B cell (primary cell): ENCODE measurements around the gene LPCAT1. TPM values are rescaled to one million over a fixed set of nuclear protein-coding genes. Genes with fewer than 3 reads are reported as not detected.

Experiments
- ATAC-seq: fragments of 200-7000 bp; cut with Tn5 transposase; one replicate; pipeline ENCODE4 v1.10.0; 2021; ENCODE audit warnings: low read depth, mild to moderate bottlenecking, moderate number of reproducible peaks, moderate library complexity
- CTCF ChIA-PET: fragments of 350-600 bp; sonication (Branson Sonifier 250); formaldehyde crosslinking; loops from one replicate; lab custom pipeline; 2021; ENCODE audit warnings: antibody characterized with exemption, inconsistent platforms; lab: Charles Lee
- POLR2A ChIA-PET: fragments of 350-600 bp; sonication (Branson Sonifier 250); formaldehyde crosslinking; loops from one replicate; lab custom pipeline; 2021; ENCODE audit warnings: antibody characterized with exemption; lab: Charles Lee
- DNase-seq: peaks from one replicate; pipeline ENCODE4 v3.0.0; 2013
- H2AFZ ChIP-seq: 2 replicates; pipeline ENCODE4 v1.6.1; 2012; ENCODE audit warnings: mild to moderate bottlenecking, low read depth, low read length; ENCODE audit not compliant: insufficient read depth, poor library complexity, severe bottlenecking
- H3K27ac ChIP-seq, 2 donors: 1 replicate in 1 of 2; 2 replicates in 1 of 2; pipeline ENCODE4 v1.5.1; 2012 to 2013; ENCODE audit warnings: low read length in 2 of 2, mild to moderate bottlenecking in 2 of 2, moderate library complexity in 1 of 2
- H3K27me3 ChIP-seq, 4 experiments: fragments of 200-600 bp in 1 of 4; sonication (generic) in 1 of 4; replicated peaks in 1 of 4; 1 replicate in 2 of 4; 2 replicates in 2 of 4; pipeline versions ENCODE4 v1.6.1 to v1.7.0; 2013 to 2016; ENCODE audit warnings: low read length in 3 of 4, mild to moderate bottlenecking in 2 of 4, mixed read lengths in 1 of 4, moderate library complexity in 1 of 4; ENCODE audit not compliant: insufficient read depth in 4 of 4, control insufficient read depth in 3 of 4; ENCODE audit errors: control extremely low read depth in 1 of 4
- H3K36me3 ChIP-seq, 2 experiments: replicated peaks in 1 of 2; 1 replicate in 1 of 2; 2 replicates in 1 of 2; pipeline versions ENCODE4 v1.6.1 to v1.7.1; 2013; ENCODE audit warnings: low read length in 1 of 2; ENCODE audit not compliant: insufficient read depth in 2 of 2, control insufficient read depth in 1 of 2; ENCODE audit errors: control extremely low read depth in 1 of 2, extremely low read depth in 1 of 2
- H3K4me1 ChIP-seq, 2 donors: fragments of 200-600 bp in 1 of 2; sonication (generic) in 1 of 2; 1 replicate in 1 of 2; 2 replicates in 1 of 2; pipeline versions ENCODE4 v1.5.1 to v1.6.1; 2013 to 2017; ENCODE audit warnings: low read length in 2 of 2; ENCODE audit not compliant: control insufficient read depth in 2 of 2, insufficient read depth in 2 of 2
- H3K4me2 ChIP-seq: replicated peaks from 2 replicates; pipeline ENCODE3; 2012; ENCODE audit warnings: mild to moderate bottlenecking, low read depth, low read length; ENCODE audit not compliant: poor library complexity, severe bottlenecking
- H3K4me3 ChIP-seq, 5 experiments: fragments of 200-600 bp in 1 of 5; sonication (generic) in 1 of 5; 1 replicate in 3 of 5; 2 replicates in 2 of 5; pipeline versions ENCODE4 v1.5.1 to v1.7.0; 2011 to 2016; ENCODE audit warnings: low read length in 4 of 5, mild to moderate bottlenecking in 4 of 5, low read depth in 2 of 5, control low read depth in 1 of 5, moderate library complexity in 1 of 5; ENCODE audit not compliant: insufficient read depth in 1 of 5; ENCODE audit errors: control extremely low read depth in 1 of 5, extremely low read depth in 1 of 5
- H3K79me2 ChIP-seq: fragments of 200-600 bp; sonication (generic); one replicate; pipeline ENCODE4 v1.6.0; 2016; ENCODE audit warnings: low read length; ENCODE audit not compliant: control insufficient read depth, insufficient read depth
- H3K9ac ChIP-seq: fragments of 200-600 bp; sonication (generic); 2 replicates; pipeline ENCODE4 v1.6.1; 2017; ENCODE audit warnings: mild to moderate bottlenecking, low read length, moderate library complexity
- H3K9me3 ChIP-seq, 3 donors: one replicate each; pipeline versions ENCODE4 v1.6.1 to v1.7.1; 2013; ENCODE audit warnings: low read length in 2 of 3; ENCODE audit not compliant: control insufficient read depth in 2 of 3, insufficient read depth in 1 of 3; ENCODE audit errors: control extremely low read depth in 1 of 3
- H4K20me1 ChIP-seq: 2 replicates; pipeline ENCODE4 v1.6.0; 2012; ENCODE audit warnings: mild to moderate bottlenecking, low read length; ENCODE audit not compliant: insufficient read depth, control insufficient read depth, poor library complexity, severe bottlenecking
- H3K27ac Mint-ChIP-seq: one replicate; pipeline ENCODE4 v1.8.0; 2021; ENCODE audit warnings: mixed read lengths
- H3K27me3 Mint-ChIP-seq: one replicate; pipeline ENCODE4 v1.8.0; 2021; ENCODE audit warnings: mixed read lengths
- H3K4me1 Mint-ChIP-seq: one replicate; pipeline ENCODE4 v1.8.0; 2021; ENCODE audit warnings: mixed read lengths
- H3K4me3 Mint-ChIP-seq: one replicate; pipeline ENCODE4 v1.8.0; 2021; ENCODE audit warnings: mixed read lengths
- H3K9me3 Mint-ChIP-seq: one replicate; pipeline ENCODE4 v1.8.0; 2022; ENCODE audit warnings: mixed read lengths; ENCODE audit not compliant: insufficient read depth
- CTCF ChIP-seq: fragments of 200-600 bp; IDR thresholded peaks from one replicate; pipeline ENCODE4 v1.8.0; 2022; ENCODE audit warnings: antibody characterized with exemption, mild to moderate bottlenecking
- EZH2 ChIP-seq: IDR thresholded peaks from 2 replicates; pipeline ENCODE4 v1.6.1; 2012; ENCODE audit warnings: borderline replicate concordance, low read depth, mild to moderate bottlenecking, moderate library complexity, low read length; ENCODE audit not compliant: insufficient read depth, poor library complexity, severe bottlenecking
- WGBS: methylation state at CpG from one replicate; pipeline ENCODE4 v1.1.5; 2013; ENCODE audit warnings: missing lambda C conversion rate; ENCODE audit not compliant: insufficient coverage; 5-methylcytosine and 5-hydroxymethylcytosine counted together
- intact Hi-C: fragments of 100-400 bp; cut with micrococcal nuclease; formaldehyde crosslinking; loops from one replicate; pipeline ENCODE4 v1.10.0; 2022
- polyA plus RNA-seq: library from polyadenylated mRNA; depleted of rRNA; stranded (reverse); fragments of >200 nt; gene quantifications from 2 replicates; pipeline ENCODE4 v1.2.3, GENCODE V29; 2012
- total RNA-seq, 2 donors: library from RNA; stranded (reverse); fragments of 120-200 nt in 1 of 2; gene quantifications; 1 replicate in 1 of 2; 2 replicates in 1 of 2; pipeline versions ENCODE4 v1.2.3 to v1.2.4, GENCODE V29; 2013 to 2022

LPCAT1 gene
- total and polyA plus RNA-seq, 2 donors (not counting 1 experiment from before 2014, with no cell fraction given) = 94.8 to 159 TPM

- Histone ChIP-seq H3K9ac (no peak overlapping the region), H3K9me3 (no peaks in the 10 kb centered on the region), H3K4me3 (no peak overlapping the region), H3K4me2 (peak overlapping the region; percentile 50), H3K36me3 (peaks cover 2 to 62% of the 10 kb centered on the region in 2 experiments), H3K79me2 (peaks cover 71% of the 10 kb centered on the region), H3K27ac (peak overlapping the region; percentile 66 to 84), H2AFZ (no peak overlapping the region), H3K4me1 (peaks cover 54 to 60% of the 10 kb centered on the region in 2 donors), H4K20me1 (no peaks in the 10 kb centered on the region), H3K27me3 (no peaks in the 10 kb centered on the region)
- TF ChIP-seq EZH2 (no peak), CTCF (no peak)
- no peaks in the 10 kb centered on the region for H3K9me3 Mint-ChIP-seq
- no peaks in the 10 kb centered on the region for H3K27me3 Mint-ChIP-seq
- intact Hi-C loops = loop anchor here (10.0 kb wide), 1 partner anchor 135 kb away; the partner anchor contains the start of gene CLPTM1L
- WGBS = 70% methylated on average over 14 of the region's 14 CpGs
- ChIA-PET POLR2A (interaction anchor here (0.6 to 2.8 kb wide), 9 partner anchors 9 to 168 kb away, joined by 3 to 17 read pairs (median 3); partner anchors contain the start of genes CLPTM1L and LPCAT1), CTCF (interaction anchor here (0.7 to 9.1 kb wide), 22 partner anchors 10 to 173 kb away, joined by 3 to 81 read pairs (median 4); no protein-coding TSS in a partner anchor)
- H3K4me1 Mint-ChIP-seq = peaks cover 57% of the 10 kb centered on the region
- H3K4me3 Mint-ChIP-seq = peak overlapping the region; percentile 76
- peak overlapping the region; percentile 94 for H3K27ac Mint-ChIP-seq
- peak; percentile 5 for ATAC-seq
- DNase-seq = peak; percentile 72
These were observed 43.5 kb downstream of the LPCAT1 start for GRCh38 chr5:1480217-1480616.

- Histone ChIP-seq H3K79me2 (peaks cover 73% of the 10 kb centered on the region), H3K9me3 (no peaks in the 10 kb centered on the region), H3K27ac (peak overlapping the region; percentile 66 to 84), H3K27me3 (no peaks in the 10 kb centered on the region), H4K20me1 (no peaks in the 10 kb centered on the region), H3K9ac (no peak overlapping the region), H2AFZ (no peak overlapping the region), H3K4me3 (no peak overlapping the region), H3K4me2 (peak overlapping the region; percentile 50), H3K36me3 (peaks cover 2 to 66% of the 10 kb centered on the region in 2 experiments), H3K4me1 (peaks cover 48 to 55% of the 10 kb centered on the region in 2 donors)
- 31% methylated on average over 21 of the region's 21 CpGs for WGBS
- ATAC-seq (peak; percentile 64), DNase-seq (peak; percentile 89)
- intact Hi-C loops = loop anchor here (1.0 to 10.0 kb wide), 6 partner anchors 24 to 162 kb away; partner anchors contain the start of gene CLPTM1L
- ChIA-PET POLR2A (interaction anchor here (0.6 to 2.8 kb wide), 8 partner anchors 9 to 168 kb away, joined by 3 to 17 read pairs (median 4); partner anchors contain the start of gene LPCAT1), CTCF (interaction anchor here (0.7 to 9.1 kb wide), 27 partner anchors 10 to 174 kb away, joined by 3 to 81 read pairs (median 4); no protein-coding TSS in a partner anchor)
- peak overlapping the region; percentile 76 for H3K4me3 Mint-ChIP-seq
- TF ChIP-seq CTCF = peak; percentile 88
- no peak for TF ChIP-seq EZH2
- H3K4me1 Mint-ChIP-seq = peaks cover 52% of the 10 kb centered on the region
- H3K9me3 Mint-ChIP-seq = no peaks in the 10 kb centered on the region
- H3K27me3 Mint-ChIP-seq = no peaks in the 10 kb centered on the region
- H3K27ac Mint-ChIP-seq = peak overlapping the region; percentile 94
These were observed 44.1 kb downstream of the LPCAT1 start for GRCh38 chr5:1479581-1480188.
